HG02973 (cell line): Measurements from ENCODE around the gene BEX2.
A peak's percentile ranks its signal among the peaks of the same experiment; 100 is the strongest.
"Not testable (repeated sequence)": the region's sequence is repeated elsewhere in the genome, so short reads cannot be mapped to it uniquely, and the experiment has no call there.

Experiments used
- ATAC-seq: cut with Tn5 transposase; IDR thresholded peaks from one replicate; pipeline ENCODE4 v1.9.1; 2021; ENCODE audit warnings: moderate library complexity; ENCODE audit not compliant: unreplicated experiment

BEX2 gene

GRCh38 chrX:103310555-103311398 lies at the start of gene BEX2:
BEX2 (minus strand) TSS chrX:103310990; CDS start chrX:103309976, 1,014 bp downstream.
- peak; percentile 99 for ATAC-seq

DNA sequence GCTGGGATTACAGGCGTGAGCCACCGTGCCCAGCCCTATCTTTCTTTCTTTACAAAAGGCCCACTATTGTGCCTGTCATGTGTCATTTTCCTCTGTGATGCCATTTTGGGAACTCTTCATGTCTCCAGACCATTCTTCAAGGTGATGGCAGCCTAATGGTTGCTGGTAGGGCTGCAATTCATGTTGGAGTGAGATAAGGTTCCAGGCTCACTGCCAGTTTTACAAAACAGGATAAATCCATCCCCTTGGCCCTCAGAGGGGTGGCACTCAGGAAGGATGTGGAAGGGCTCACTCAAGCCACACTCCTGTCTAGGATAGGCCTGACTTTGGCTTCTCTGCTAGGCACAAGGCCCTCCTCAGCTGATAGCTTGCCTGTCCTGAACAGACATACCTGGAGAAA lies 49.3 kb upstream of the BEX2 start:
- ATAC-seq: no peak

- not testable (repeated sequence) for ATAC-seq
These were observed 48.8 kb upstream of the BEX2 start for GRCh38 chrX:103359605-103360004.

DNA sequence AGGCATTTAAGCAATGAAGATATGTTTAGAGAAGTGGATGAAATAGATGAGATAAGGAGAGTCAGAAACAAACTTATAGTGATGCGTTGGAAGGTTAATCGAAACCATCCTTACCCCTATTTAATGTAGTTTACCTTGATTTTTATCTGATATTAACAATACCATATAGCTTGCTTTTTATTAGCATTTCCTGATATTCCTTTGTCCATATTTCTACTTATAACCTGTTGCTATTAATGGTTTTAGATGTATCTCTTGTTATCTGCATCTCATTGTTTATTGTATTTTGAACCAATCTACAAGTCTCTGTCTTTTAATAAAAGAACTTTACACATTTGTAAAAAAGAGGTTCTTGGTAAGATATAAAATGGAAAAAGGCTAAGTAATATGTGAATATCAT lies 47.1 kb upstream of the BEX2 start:
- ATAC-seq: no peak

- no peak for ATAC-seq
These were observed 46.1 kb upstream of the BEX2 start for GRCh38 chrX:103356858-103357257.

GRCh38 chrX:103356130-103356798 lies 45.5 kb upstream of the BEX2 start, which contains the start of gene TCEAL9:
TCEAL9 (plus strand) TSS chrX:103356506; CDS start chrX:103357685, 1,179 bp downstream.
- ATAC-seq: no peak

DNA sequence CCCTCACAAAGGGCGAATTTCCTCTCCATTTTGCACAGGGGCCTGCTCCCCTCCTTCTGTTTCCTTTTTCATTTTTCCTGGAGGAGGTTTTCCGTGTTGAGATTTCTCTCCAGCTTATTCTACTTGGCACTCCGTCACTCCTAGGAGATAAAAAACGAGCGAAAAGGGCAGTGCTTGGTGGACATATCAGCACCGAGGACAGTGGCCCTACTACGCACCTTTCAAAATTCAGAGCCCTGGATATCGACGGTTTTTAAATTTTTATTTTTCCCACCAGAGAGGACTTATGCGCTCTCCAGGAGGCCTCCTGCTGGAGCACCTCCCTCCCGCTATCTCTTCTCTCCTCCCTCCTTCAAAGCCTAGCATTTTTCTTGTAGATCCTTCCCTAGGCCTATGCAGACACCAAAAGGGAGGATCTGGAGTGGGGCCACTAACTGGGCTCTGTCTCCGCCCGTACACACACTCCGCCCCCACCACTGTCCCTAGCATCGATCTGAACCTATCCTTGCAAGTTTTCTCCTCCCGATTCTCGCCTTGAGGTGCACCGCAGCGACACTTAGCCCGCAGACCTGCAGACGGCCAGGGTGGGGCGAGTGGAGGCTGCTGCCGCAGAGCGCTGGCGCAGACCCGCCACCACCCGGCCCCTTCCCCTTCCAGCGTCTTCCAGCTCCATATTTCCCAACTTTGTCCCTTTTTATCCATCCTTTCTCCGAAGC lies 37.0 kb upstream of the BEX2 start:
- ATAC-seq: no peak

- no peak for ATAC-seq
These were observed 33.8 kb upstream of the BEX2 start for GRCh38 chrX:103344606-103345005.

DNA sequence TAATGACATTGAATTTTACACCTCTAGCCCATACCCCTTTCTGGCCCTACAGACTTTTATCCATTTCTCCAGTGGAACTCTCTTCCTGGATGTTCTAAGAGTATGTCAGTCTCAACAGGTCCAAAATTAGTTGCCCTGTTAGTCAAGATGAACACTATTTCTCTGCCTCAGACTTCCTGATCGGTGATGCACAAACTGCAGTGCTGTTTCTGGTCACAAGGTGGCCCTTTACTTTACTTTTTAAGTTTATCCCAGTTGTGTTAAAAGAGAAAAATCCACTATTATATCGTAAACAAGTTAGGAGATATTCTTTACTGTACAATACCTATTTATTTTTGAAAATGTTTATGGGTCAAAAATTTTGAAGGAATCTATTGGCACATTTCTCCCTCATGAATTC lies 32.3 kb upstream of the BEX2 start:
- no peak for ATAC-seq

- ATAC-seq: no peak
These were observed 27.9 kb upstream of the BEX2 start for GRCh38 chrX:103338663-103339062.

DNA sequence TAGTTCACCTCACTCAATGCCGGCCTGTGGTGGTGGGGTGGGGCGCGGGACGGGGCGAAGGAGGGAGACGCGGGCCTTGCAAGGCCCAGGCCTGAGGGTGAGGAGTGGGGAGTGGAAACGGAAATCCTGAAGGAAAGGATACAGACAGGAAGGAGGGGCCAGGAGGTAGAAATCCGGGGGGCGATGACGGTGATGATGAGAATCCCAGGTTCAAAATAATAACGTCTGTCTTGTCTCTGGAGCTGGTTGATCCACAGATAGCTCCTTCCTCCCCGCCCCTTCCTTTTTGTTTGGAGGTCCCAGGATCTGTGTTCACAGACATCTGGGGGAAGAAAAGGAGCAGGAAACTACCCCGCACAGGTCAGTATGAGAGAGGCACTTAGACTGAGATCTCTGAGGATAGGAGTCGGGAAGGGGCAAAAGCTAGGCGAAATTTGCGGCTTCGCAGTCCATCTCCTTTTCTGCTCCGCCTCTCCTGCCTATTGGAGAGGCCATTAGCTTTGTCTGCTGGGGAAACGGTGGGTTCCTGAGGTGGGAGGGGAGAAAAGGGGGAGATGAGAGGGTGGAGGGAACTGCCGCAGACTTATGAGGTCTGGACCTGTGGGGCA lies 20.0 kb upstream of the BEX2 start:
- no peak for ATAC-seq

DNA sequence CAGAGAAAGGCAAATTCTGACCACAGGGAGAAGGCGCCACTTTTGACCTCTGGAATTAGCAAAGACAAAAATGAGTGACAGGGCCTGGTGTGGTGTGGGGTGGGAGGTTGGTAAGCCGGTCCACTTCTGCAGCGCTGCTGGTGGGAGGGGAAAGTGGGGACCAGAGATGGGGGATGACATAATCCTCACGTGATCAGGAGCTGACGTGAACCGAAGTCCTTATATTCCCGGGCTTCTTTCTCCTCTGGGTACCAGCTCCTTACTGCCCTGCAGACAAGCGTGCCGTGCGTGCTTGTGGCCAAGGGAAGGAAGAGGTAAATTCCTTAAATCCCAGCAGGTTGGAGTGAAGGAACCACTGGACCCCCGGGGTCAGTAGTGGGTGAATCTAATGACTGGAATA lies 19.2 kb upstream of the BEX2 start, which contains the start of gene TCEAL7:
TSS of gene TCEAL7 (plus strand) at position 249 of the 400 bp plus-strand sequence. CDS start 1,165 bp downstream, outside the sequence.
- no peak for ATAC-seq

DNA sequence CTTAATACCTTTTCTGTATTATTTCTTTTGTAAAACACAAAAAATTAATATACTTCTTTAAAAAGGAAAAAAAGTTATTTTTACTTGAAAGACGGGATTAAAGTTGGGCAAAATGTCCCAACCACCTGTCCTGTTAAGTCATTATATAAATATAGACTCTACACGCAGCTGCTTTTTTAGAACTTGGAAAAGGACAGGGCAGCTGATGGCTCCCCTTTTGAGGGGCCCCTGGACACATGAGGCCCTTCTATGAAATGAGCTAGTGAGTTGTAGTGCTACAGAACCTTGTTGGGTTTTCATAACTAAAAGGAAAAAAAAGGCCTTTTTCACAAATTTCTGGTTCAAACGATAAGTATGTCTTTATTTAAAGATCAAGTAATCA lies 600 bp upstream of the BEX2 start:
- ATAC-seq: no peak

GRCh38 chrX:103309860-103310554 lies 783 bp downstream of the BEX2 start:
- ATAC-seq: no peak

- not testable (repeated sequence) for ATAC-seq
These were observed 5.1 kb downstream of the BEX2 start for GRCh38 chrX:103305666-103306065.

GRCh38 chrX:103304705-103305104 lies 6.1 kb downstream of the BEX2 start:
- no peak for ATAC-seq

- ATAC-seq: no peak
These were observed 17.7 kb downstream of the BEX2 start for GRCh38 chrX:103293118-103293517.

DNA sequence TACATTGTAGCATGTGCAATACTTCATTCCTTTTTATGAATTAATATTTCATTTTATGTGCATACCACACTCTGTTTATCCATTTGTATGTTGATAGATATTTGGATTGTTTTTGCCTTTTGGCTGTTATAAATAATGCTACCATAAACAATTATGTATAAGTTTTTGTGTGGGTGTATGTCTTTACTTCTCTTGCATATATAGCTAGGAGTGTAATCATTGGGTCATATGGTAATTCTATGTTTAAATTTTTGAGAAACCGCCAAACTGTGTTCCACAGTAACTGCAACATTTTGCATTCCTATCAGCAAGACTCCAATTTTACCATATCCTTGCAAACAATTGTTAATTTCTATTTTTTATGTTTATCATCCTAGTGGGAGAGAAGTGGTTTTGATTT lies 31.2 kb downstream of the BEX2 start:
- no peak for ATAC-seq

- ATAC-seq: no peak
These were observed 34.2 kb downstream of the BEX2 start, which contains the start of gene TCEAL5 for GRCh38 chrX:103276581-103277002. TCEAL5 (minus strand) TSS chrX:103276750; CDS start chrX:103274563, 2,187 bp downstream.

- ATAC-seq: no peak
These were observed 34.7 kb downstream of the BEX2 start for GRCh38 chrX:103275947-103276567.
